Left colon (tissue), 2 donors: ENCODE results near the gene IRF2. TPM values are rescaled to one million over a fixed set of nuclear protein-coding genes. Genes with fewer than 3 reads are reported as not detected.
A peak's percentile ranks its signal among the peaks of the same experiment; 100 is the strongest.

Experiments used
- ATAC-seq: fragments of 200-7000 bp; cut with Tn5 transposase; one replicate; pipeline ENCODE4 v1.9.1; 2020; ENCODE audit warnings: mild to moderate bottlenecking, moderate library complexity
- DNase-seq, 2 donors: peaks; one replicate each; pipeline ENCODE4 v3.0.0-alpha.2; 2020
- intact Hi-C, 2 donors: fragments of 100-400 bp; cut with DNase I in 1 of 2; cut with micrococcal nuclease in 1 of 2; formaldehyde crosslinking; loops; one replicate each; pipeline versions ENCODE4 v1.11.2 to v1.14.0; 2022; cut with DNase I, micrococcal nuclease
- total RNA-seq, 2 donors: library from RNA; stranded (reverse); fragmentation: NEBNext Ultra II Directional; extraction: Animal tissue kit (Norgen Biotek cat#: 25700); gene quantifications; one replicate each; pipeline ENCODE4 v1.2.1, GENCODE V29; 2021
- donor health status: DM: no; HTN: no; CAD: no.
- donor health status: DM: yes; HTN: yes; CAD: no.

IRF2 gene
- total RNA-seq, 2 donors from 2014 or later = 45.5 to 51.3 TPM

GRCh38 chr4:184364100-184364921 lies 110.0 kb downstream of the IRF2 start:
- intact Hi-C loops = no loop called here
- ATAC-seq = peak; percentile 83
- DNase-seq = no peak

- intact Hi-C loops = no loop called here
Observed at GRCh38 chr4:184363258-184363657, 111.1 kb downstream of the IRF2 start.

GRCh38 chr4:184362396-184362795 lies 112.0 kb downstream of the IRF2 start:
- DNase-seq = no peak
- intact Hi-C loops = no loop called here
- no peak for ATAC-seq

More at GRCh38 chr4:184363258-184363657, 111.1 kb downstream of the IRF2 start:
- no peak for ATAC-seq
- DNase-seq = no peak

GRCh38 chr4:184361443-184361842 lies 112.9 kb downstream of the IRF2 start:
- DNase-seq (no peak), ATAC-seq (no peak)
- intact Hi-C loops = no loop called here

- ATAC-seq (no peak), DNase-seq (no peak)
- intact Hi-C loops = no loop called here
Observed at GRCh38 chr4:184359888-184360287, 114.5 kb downstream of the IRF2 start.

- ATAC-seq (no peak), DNase-seq (no peak)
- intact Hi-C loops = no loop called here
Observed at GRCh38 chr4:184358521-184359232, 115.7 kb downstream of the IRF2 start.

GRCh38 chr4:184357772-184358171 lies 116.6 kb downstream of the IRF2 start:
- ATAC-seq (peak; percentile 27), DNase-seq (no peak)
- intact Hi-C loops = no loop called here

GRCh38 chr4:184357165-184357564 lies 117.2 kb downstream of the IRF2 start:
- ATAC-seq (no peak), DNase-seq (no peak)
- intact Hi-C loops = no loop called here

GRCh38 chr4:184356366-184356765 lies 118.0 kb downstream of the IRF2 start:
- ATAC-seq (no peak), DNase-seq (no peak)
- intact Hi-C loops = no loop called here

GRCh38 chr4:184355857-184356256 lies 118.5 kb downstream of the IRF2 start:
- no peak for ATAC-seq
- no peak for DNase-seq
- intact Hi-C loops = no loop called here

- DNase-seq (peak; percentile 39 to 62), ATAC-seq (peak; percentile 64)
- intact Hi-C loops = no loop called here
Observed at GRCh38 chr4:184355111-184355604, 119.2 kb downstream of the IRF2 start.

GRCh38 chr4:184352891-184353290 lies 121.5 kb downstream of the IRF2 start:
- intact Hi-C loops = no loop called here
- ATAC-seq = no peak
- DNase-seq = no peak

GRCh38 chr4:184351560-184352451 lies 122.5 kb downstream of the IRF2 start:
- DNase-seq = no peak
- intact Hi-C loops = no loop called here
- no peak for ATAC-seq

GRCh38 chr4:184350964-184351363 lies 123.4 kb downstream of the IRF2 start:
- no peak for DNase-seq
- intact Hi-C loops = no loop called here
- no peak for ATAC-seq

- intact Hi-C loops = no loop called here
- ATAC-seq (no peak), DNase-seq (no peak)
Observed at GRCh38 chr4:184350213-184350817, 124.0 kb downstream of the IRF2 start.

- ATAC-seq (peak; percentile 31), DNase-seq (peak; percentile 59 to 66)
- intact Hi-C loops = no loop called here
Observed at GRCh38 chr4:184349283-184350039, 124.9 kb downstream of the IRF2 start.

GRCh38 chr4:184348311-184349233 lies 125.8 kb downstream of the IRF2 start:
- intact Hi-C loops = no loop called here
- peak; percentile 73 to 87 for DNase-seq
- peak; percentile 76 for ATAC-seq
